ENCODE results near the gene MYO16. TPM values are rescaled to one million over a fixed set of nuclear protein-coding genes. Genes with fewer than 3 reads are reported as not detected.

Gene MYO16
- total RNA-seq, 2 experiments from 2014 or later: not detected

- DNase-seq: no peak
- Mint-ChIP-seq H3K27me3 (ENCODE audit: low read depth) (peaks cover 11% of the 10 kb centered on the region), H3K27ac (no peak overlapping the region), H3K4me3 (no peak overlapping the region), H3K9me3 (no peaks in the 10 kb centered on the region), H3K4me1 (ENCODE audit: low read depth) (no peaks in the 10 kb centered on the region), H3K36me3 (ENCODE audit: low read depth) (no peaks in the 10 kb centered on the region)
- intact Hi-C loops (cut with micrococcal nuclease): no loop called here
- CTCF ChIA-PET: interaction anchor here (1.1 kb wide), 1 partner anchor 9 kb away, joined by 3 read pairs; no protein-coding TSS in a partner anchor
These were observed 392.1 kb downstream of the MYO16 start for GRCh38 chr13:109021558-109021957.

GRCh38 chr13:109024611-109025010 lies 395.2 kb downstream of the MYO16 start:
- CTCF ChIA-PET: no interaction called here
- Mint-ChIP-seq H3K9me3 (no peaks in the 10 kb centered on the region), H3K4me1 (ENCODE audit: low read depth) (no peaks in the 10 kb centered on the region), H3K4me3 (no peak overlapping the region), H3K27me3 (ENCODE audit: low read depth) (no peaks in the 10 kb centered on the region), H3K36me3 (ENCODE audit: low read depth) (no peaks in the 10 kb centered on the region), H3K27ac (no peak overlapping the region)
- intact Hi-C loops (cut with micrococcal nuclease): no loop called here
- no peak for DNase-seq

GRCh38 chr13:109026266-109026665 lies 396.9 kb downstream of the MYO16 start:
- Mint-ChIP-seq H3K27me3 (ENCODE audit: low read depth) (no peaks in the 10 kb centered on the region), H3K9me3 (no peaks in the 10 kb centered on the region), H3K4me3 (no peak overlapping the region), H3K27ac (no peak overlapping the region), H3K36me3 (ENCODE audit: low read depth) (no peaks in the 10 kb centered on the region), H3K4me1 (ENCODE audit: low read depth) (no peaks in the 10 kb centered on the region)
- CTCF ChIA-PET: no interaction called here
- DNase-seq: no peak
- intact Hi-C loops (cut with micrococcal nuclease): no loop called here

- H3K4me1 Mint-ChIP-seq (ENCODE audit: low read depth): no peaks in the 10 kb centered on the region
- H3K4me3 Mint-ChIP-seq: no peak overlapping the region
- CTCF ChIA-PET: no interaction called here
- H3K9me3 Mint-ChIP-seq: no peaks in the 10 kb centered on the region
- no peaks in the 10 kb centered on the region for H3K36me3 Mint-ChIP-seq (ENCODE audit: low read depth)
- no peak overlapping the region for H3K27ac Mint-ChIP-seq
- DNase-seq: no peak
- intact Hi-C loops (cut with micrococcal nuclease): no loop called here
- H3K27me3 Mint-ChIP-seq (ENCODE audit: low read depth): peaks cover 4% of the 10 kb centered on the region
These were observed 399.2 kb downstream of the MYO16 start for GRCh38 chr13:109028624-109029023.

DNA sequence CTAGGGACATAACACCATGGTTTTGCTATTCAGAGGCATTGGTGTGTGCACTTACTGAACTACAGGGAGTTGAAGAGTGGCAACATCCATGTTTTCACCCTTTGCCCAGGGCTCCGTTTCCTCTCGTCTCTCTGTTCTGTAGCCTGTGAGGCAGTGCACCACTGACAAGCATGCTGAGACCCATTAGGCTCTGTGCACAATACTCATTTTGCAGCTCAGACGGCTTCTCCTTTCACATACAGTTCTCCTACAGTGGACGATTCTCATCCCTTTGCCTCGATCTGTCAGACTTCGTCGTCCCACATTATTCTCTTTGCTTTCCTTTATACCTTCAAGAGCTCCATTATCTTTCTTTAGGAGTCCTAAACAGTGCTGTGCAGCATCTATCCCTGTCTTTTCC lies 403.7 kb downstream of the MYO16 start:
- intact Hi-C loops (cut with micrococcal nuclease): no loop called here
- Mint-ChIP-seq H3K4me3 (no peak overlapping the region), H3K27me3 (ENCODE audit: low read depth) (peaks cover 4% of the 10 kb centered on the region), H3K4me1 (ENCODE audit: low read depth) (no peaks in the 10 kb centered on the region), H3K36me3 (ENCODE audit: low read depth) (no peaks in the 10 kb centered on the region), H3K27ac (no peak overlapping the region), H3K9me3 (no peaks in the 10 kb centered on the region)
- DNase-seq: no peak
- CTCF ChIA-PET: no interaction called here

- intact Hi-C loops (cut with micrococcal nuclease): no loop called here
- CTCF ChIA-PET: no interaction called here
- Mint-ChIP-seq H3K36me3 (ENCODE audit: low read depth) (no peaks in the 10 kb centered on the region), H3K4me1 (ENCODE audit: low read depth) (no peaks in the 10 kb centered on the region), H3K4me3 (no peak overlapping the region), H3K27ac (no peak overlapping the region), H3K27me3 (ENCODE audit: low read depth) (peaks cover 8% of the 10 kb centered on the region), H3K9me3 (no peaks in the 10 kb centered on the region)
- DNase-seq: no peak
These were observed 406.8 kb downstream of the MYO16 start for GRCh38 chr13:109036078-109036780.

GRCh38 chr13:109043636-109044035 lies 414.2 kb downstream of the MYO16 start:
- Mint-ChIP-seq H3K4me3 (no peak overlapping the region), H3K27ac (no peak overlapping the region), H3K9me3 (no peaks in the 10 kb centered on the region), H3K4me1 (ENCODE audit: low read depth) (no peaks in the 10 kb centered on the region), H3K27me3 (ENCODE audit: low read depth) (peaks cover 9% of the 10 kb centered on the region), H3K36me3 (ENCODE audit: low read depth) (no peaks in the 10 kb centered on the region)
- DNase-seq: no peak
- intact Hi-C loops (cut with micrococcal nuclease): no loop called here
- CTCF ChIA-PET: no interaction called here

- Mint-ChIP-seq H3K4me3 (no peak overlapping the region), H3K27me3 (ENCODE audit: low read depth) (peaks cover 12% of the 10 kb centered on the region), H3K36me3 (ENCODE audit: low read depth) (peaks cover 2% of the 10 kb centered on the region), H3K9me3 (no peaks in the 10 kb centered on the region), H3K27ac (no peak overlapping the region), H3K4me1 (ENCODE audit: low read depth) (no peaks in the 10 kb centered on the region)
- CTCF ChIA-PET: no interaction called here
- DNase-seq: no peak
- intact Hi-C loops (cut with micrococcal nuclease): no loop called here
These were observed 426.4 kb downstream of the MYO16 start for GRCh38 chr13:109055850-109056249.

DNA sequence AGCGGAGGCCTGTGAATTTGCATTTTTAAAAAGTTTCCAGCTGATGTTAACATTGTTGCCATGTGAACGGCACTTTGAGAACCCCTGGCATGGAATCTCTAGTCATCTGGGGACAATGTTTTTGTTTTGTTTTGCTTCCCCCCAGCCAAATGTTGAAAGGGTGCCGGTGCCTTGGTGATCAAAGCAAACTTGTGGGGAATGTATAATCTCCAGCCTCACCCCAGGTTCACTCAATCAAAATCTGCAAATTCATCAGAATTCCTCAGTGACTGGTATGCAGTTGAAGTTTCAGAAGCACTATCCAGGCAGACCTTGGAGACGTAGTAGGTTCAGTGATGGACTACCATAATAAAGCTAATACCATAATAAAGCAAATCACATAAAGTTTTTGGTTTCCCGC lies 428.7 kb downstream of the MYO16 start:
- Mint-ChIP-seq H3K27ac (no peak overlapping the region), H3K9me3 (no peaks in the 10 kb centered on the region), H3K4me1 (ENCODE audit: low read depth) (no peaks in the 10 kb centered on the region), H3K36me3 (ENCODE audit: low read depth) (peaks cover 2% of the 10 kb centered on the region), H3K27me3 (ENCODE audit: low read depth) (peaks cover 10% of the 10 kb centered on the region), H3K4me3 (no peak overlapping the region)
- no peak for DNase-seq
- CTCF ChIA-PET: no interaction called here
- intact Hi-C loops (cut with micrococcal nuclease): no loop called here

- intact Hi-C loops (cut with micrococcal nuclease): no loop called here
- H3K4me3 Mint-ChIP-seq: no peak overlapping the region
- no peaks in the 10 kb centered on the region for H3K36me3 Mint-ChIP-seq (ENCODE audit: low read depth)
- no peaks in the 10 kb centered on the region for H3K27me3 Mint-ChIP-seq (ENCODE audit: low read depth)
- DNase-seq: no peak
- CTCF ChIA-PET: no interaction called here
- no peaks in the 10 kb centered on the region for H3K4me1 Mint-ChIP-seq (ENCODE audit: low read depth)
- no peak overlapping the region for H3K27ac Mint-ChIP-seq
- no peaks in the 10 kb centered on the region for H3K9me3 Mint-ChIP-seq
These were observed 443.1 kb downstream of the MYO16 start for GRCh38 chr13:109072505-109072904.

GRCh38 chr13:109074436-109074835 lies 445.0 kb downstream of the MYO16 start:
- intact Hi-C loops (cut with micrococcal nuclease): no loop called here
- no peak overlapping the region for H3K27ac Mint-ChIP-seq
- CTCF ChIA-PET: interaction anchor here (0.7 kb wide), 1 partner anchor 72 kb away, joined by 4 read pairs; no protein-coding TSS in a partner anchor
- H3K27me3 Mint-ChIP-seq (ENCODE audit: low read depth): peaks cover 2% of the 10 kb centered on the region
- H3K36me3 Mint-ChIP-seq (ENCODE audit: low read depth): no peaks in the 10 kb centered on the region
- no peak for DNase-seq
- no peaks in the 10 kb centered on the region for H3K9me3 Mint-ChIP-seq
- H3K4me3 Mint-ChIP-seq: no peak overlapping the region
- no peaks in the 10 kb centered on the region for H3K4me1 Mint-ChIP-seq (ENCODE audit: low read depth)

GRCh38 chr13:109074853-109075252 lies 445.4 kb downstream of the MYO16 start:
- no peak overlapping the region for H3K27ac Mint-ChIP-seq
- CTCF ChIA-PET: interaction anchor here (0.7 kb wide), 1 partner anchor 73 kb away, joined by 4 read pairs; no protein-coding TSS in a partner anchor
- DNase-seq: no peak
- no peaks in the 10 kb centered on the region for H3K9me3 Mint-ChIP-seq
- peaks cover 2% of the 10 kb centered on the region for H3K27me3 Mint-ChIP-seq (ENCODE audit: low read depth)
- intact Hi-C loops (cut with micrococcal nuclease): no loop called here
- H3K4me1 Mint-ChIP-seq (ENCODE audit: low read depth): no peaks in the 10 kb centered on the region
- no peaks in the 10 kb centered on the region for H3K36me3 Mint-ChIP-seq (ENCODE audit: low read depth)
- no peak overlapping the region for H3K4me3 Mint-ChIP-seq

GRCh38 chr13:109087916-109088623 lies 458.7 kb downstream of the MYO16 start:
- H3K4me1 Mint-ChIP-seq (ENCODE audit: low read depth): no peaks in the 10 kb centered on the region
- intact Hi-C loops (cut with micrococcal nuclease): no loop called here

More at GRCh38 chr13:109087916-109088623, 458.7 kb downstream of the MYO16 start:
- no peak overlapping the region for H3K27ac Mint-ChIP-seq
- H3K27me3 Mint-ChIP-seq (ENCODE audit: low read depth): peaks cover 13% of the 10 kb centered on the region
- H3K9me3 Mint-ChIP-seq: no peaks in the 10 kb centered on the region
- DNase-seq: no peak
- CTCF ChIA-PET: no interaction called here
- H3K36me3 Mint-ChIP-seq (ENCODE audit: low read depth): no peaks in the 10 kb centered on the region
- H3K4me3 Mint-ChIP-seq: no peak overlapping the region
